Activated CD4-positive, alpha-beta memory T cell treated with anti-CD3 and anti-CD28 coated beads, Interleukin-2, amount 10 ng/mL, durations not matched to agents 7 days and 5 days (primary cell): ENCODE measurements around the gene COL18A1. TPM values are rescaled to one million over a fixed set of nuclear protein-coding genes. Genes with fewer than 3 reads are reported as not detected.

Experiments used
- CTCF ChIA-PET: fragments of 350-600 bp; sonication (Branson Sonifier 250); formaldehyde crosslinking; loops from one replicate; lab custom pipeline; 2021; ENCODE audit warnings: antibody characterized with exemption, inconsistent platforms; lab: Charles Lee
- POLR2A ChIA-PET: fragments of 350-600 bp; sonication (Branson Sonifier 250); formaldehyde crosslinking; loops from one replicate; lab custom pipeline; 2021; ENCODE audit warnings: antibody characterized with exemption; lab: Charles Lee
- DNase-seq: peaks from one replicate; pipeline ENCODE4 v3.0.0-alpha.2; 2020
- H3K27ac Mint-ChIP-seq: one replicate; pipeline ENCODE4 v1.8.0; 2021; ENCODE audit warnings: mild to moderate bottlenecking, mixed read lengths
- H3K27me3 Mint-ChIP-seq: one replicate; pipeline ENCODE4 v1.8.0; 2021; ENCODE audit warnings: mixed read lengths
- H3K36me3 Mint-ChIP-seq: one replicate; pipeline ENCODE4 v1.8.0; 2021; ENCODE audit warnings: low read depth, mixed read lengths
- H3K4me1 Mint-ChIP-seq: one replicate; pipeline ENCODE4 v1.8.0; 2021; ENCODE audit warnings: mixed read lengths
- H3K4me3 Mint-ChIP-seq: one replicate; pipeline ENCODE4 v1.8.0; 2021; ENCODE audit warnings: mild to moderate bottlenecking, mixed read lengths
- H3K9me3 Mint-ChIP-seq: one replicate; pipeline ENCODE4 v1.8.0; 2021; ENCODE audit warnings: mixed read lengths
- total RNA-seq, 2 experiments: library from RNA; stranded (reverse); gene quantifications; one replicate each; pipeline ENCODE4 v1.2.3, GENCODE V29; 2021

Gene COL18A1
- total RNA-seq, 2 experiments from 2014 or later: 2.2 to 3.9 TPM

DNA sequence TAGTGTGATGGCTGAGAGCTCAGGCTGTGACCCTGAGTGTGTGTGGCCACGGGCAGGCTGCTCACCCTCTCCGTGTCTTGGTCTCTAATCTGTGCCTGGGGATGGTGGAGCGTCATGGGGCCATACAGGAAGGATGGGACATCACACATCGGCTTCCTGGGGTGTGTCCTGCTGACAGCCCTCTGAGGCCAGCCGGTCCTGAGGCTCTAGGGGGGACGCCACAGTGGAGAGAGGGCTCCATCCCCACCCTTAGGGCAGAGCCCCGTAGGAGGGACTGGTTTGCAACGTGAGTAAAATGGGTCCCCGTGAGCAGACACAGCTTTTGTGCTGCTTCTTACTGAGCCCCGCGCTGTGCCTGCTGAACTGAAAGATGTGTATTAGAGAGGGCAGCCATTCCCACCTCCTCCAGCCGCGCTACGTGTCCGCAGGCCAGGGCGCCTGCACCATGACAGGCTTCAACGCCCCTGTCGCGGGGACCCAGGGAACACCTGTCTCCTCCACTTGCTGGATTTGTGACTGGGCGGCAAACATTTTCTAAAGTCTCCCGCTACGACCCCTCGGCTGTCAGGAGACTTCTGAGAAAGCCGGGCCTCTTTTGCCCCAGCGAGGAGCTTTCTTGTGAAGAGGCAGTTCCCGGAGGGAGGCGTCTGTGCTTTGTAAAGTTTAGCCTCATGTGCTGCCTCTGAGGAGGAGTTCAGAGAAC, 8.1 kb downstream of the COL18A1 start:
- H3K36me3 Mint-ChIP-seq: no peaks in the 10 kb centered on the region

DNA sequence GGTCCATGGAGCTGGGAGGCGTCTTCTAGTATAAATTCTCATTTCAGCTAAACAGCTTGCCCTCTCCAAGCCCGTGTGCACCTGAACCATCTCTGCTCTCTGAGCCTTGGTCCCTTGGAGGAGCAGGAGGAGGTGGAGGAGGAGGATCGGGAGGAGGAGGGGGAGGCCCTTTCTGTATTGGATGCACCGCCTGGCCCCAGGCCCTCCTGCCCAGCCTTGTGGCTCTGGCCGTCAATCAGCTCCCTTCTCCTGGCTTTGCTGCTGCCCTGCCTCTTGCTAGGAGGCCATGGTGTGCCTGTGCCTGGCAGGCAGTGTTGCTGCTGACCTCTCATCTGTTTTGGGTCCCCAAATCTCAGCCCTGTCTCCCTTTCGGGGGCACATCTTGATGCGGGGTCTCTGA, 9.0 kb downstream of the COL18A1 start:
- ChIA-PET CTCF (no interaction called here), POLR2A (no interaction called here)
- H3K4me1 Mint-ChIP-seq: no peaks in the 10 kb centered on the region
- DNase-seq: no peak
- H3K9me3 Mint-ChIP-seq: no peaks in the 10 kb centered on the region
- no peak overlapping the region for H3K4me3 Mint-ChIP-seq
- H3K27me3 Mint-ChIP-seq: no peaks in the 10 kb centered on the region
- H3K36me3 Mint-ChIP-seq: no peaks in the 10 kb centered on the region
- no peak overlapping the region for H3K27ac Mint-ChIP-seq

More for the DNA sequence above, 8.1 kb downstream of the COL18A1 start:
- no peak overlapping the region for H3K27ac Mint-ChIP-seq
- POLR2A ChIA-PET: no interaction called here
- no peak overlapping the region for H3K4me3 Mint-ChIP-seq
- no peak for DNase-seq
- no peaks in the 10 kb centered on the region for H3K27me3 Mint-ChIP-seq
- no peaks in the 10 kb centered on the region for H3K9me3 Mint-ChIP-seq
- no peaks in the 10 kb centered on the region for H3K4me1 Mint-ChIP-seq
- CTCF ChIA-PET: no interaction called here

- Mint-ChIP-seq H3K36me3 (no peaks in the 10 kb centered on the region), H3K27me3 (no peaks in the 10 kb centered on the region), H3K4me1 (no peaks in the 10 kb centered on the region), H3K4me3 (no peak overlapping the region), H3K9me3 (no peaks in the 10 kb centered on the region), H3K27ac (no peak overlapping the region)
- ChIA-PET POLR2A (no interaction called here), CTCF (no interaction called here)
- no peak for DNase-seq
Measured at GRCh38 chr21:45414396-45415187, 9.6 kb downstream of the COL18A1 start.

- no peaks in the 10 kb centered on the region for H3K9me3 Mint-ChIP-seq
- no peaks in the 10 kb centered on the region for H3K27me3 Mint-ChIP-seq
- H3K36me3 Mint-ChIP-seq: no peaks in the 10 kb centered on the region
- H3K4me3 Mint-ChIP-seq: no peak overlapping the region
- ChIA-PET CTCF (no interaction called here), POLR2A (no interaction called here)
- H3K4me1 Mint-ChIP-seq: no peaks in the 10 kb centered on the region
- no peak overlapping the region for H3K27ac Mint-ChIP-seq
- DNase-seq: no peak
Measured at GRCh38 chr21:45415188-45415942, 10.4 kb downstream of the COL18A1 start.

- ChIA-PET POLR2A (no interaction called here), CTCF (no interaction called here)
- H3K27me3 Mint-ChIP-seq: no peaks in the 10 kb centered on the region
- no peak overlapping the region for H3K4me3 Mint-ChIP-seq
- H3K27ac Mint-ChIP-seq: no peak overlapping the region
- H3K9me3 Mint-ChIP-seq: no peaks in the 10 kb centered on the region
- H3K4me1 Mint-ChIP-seq: no peaks in the 10 kb centered on the region
- no peaks in the 10 kb centered on the region for H3K36me3 Mint-ChIP-seq
- no peak for DNase-seq
Measured at GRCh38 chr21:45415943-45416611, 11.1 kb downstream of the COL18A1 start.

DNA sequence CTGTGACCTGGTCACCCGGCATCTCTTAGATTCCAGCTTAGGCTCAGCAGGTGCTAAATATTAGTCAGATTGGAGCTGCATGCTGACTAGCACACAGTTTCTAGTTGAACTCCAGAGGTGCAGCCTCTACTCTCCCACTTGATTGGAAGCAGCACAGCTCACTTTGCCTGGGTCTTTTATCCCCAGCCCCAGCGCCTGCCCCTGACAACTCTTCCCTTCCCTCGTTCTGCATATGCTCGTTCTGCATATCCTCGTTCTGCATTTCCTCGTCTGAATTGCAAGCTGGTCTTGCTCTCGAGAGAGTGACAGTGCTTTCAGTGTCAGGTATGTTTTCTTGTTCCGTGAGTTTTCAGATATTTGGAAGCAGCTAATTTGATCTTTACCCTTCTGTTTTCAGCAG, 11.7 kb downstream of the COL18A1 start:
- Mint-ChIP-seq H3K9me3 (no peaks in the 10 kb centered on the region), H3K36me3 (no peaks in the 10 kb centered on the region), H3K27ac (no peak overlapping the region), H3K27me3 (no peaks in the 10 kb centered on the region), H3K4me3 (no peak overlapping the region), H3K4me1 (no peaks in the 10 kb centered on the region)
- ChIA-PET CTCF (no interaction called here), POLR2A (no interaction called here)
- DNase-seq: no peak

DNA sequence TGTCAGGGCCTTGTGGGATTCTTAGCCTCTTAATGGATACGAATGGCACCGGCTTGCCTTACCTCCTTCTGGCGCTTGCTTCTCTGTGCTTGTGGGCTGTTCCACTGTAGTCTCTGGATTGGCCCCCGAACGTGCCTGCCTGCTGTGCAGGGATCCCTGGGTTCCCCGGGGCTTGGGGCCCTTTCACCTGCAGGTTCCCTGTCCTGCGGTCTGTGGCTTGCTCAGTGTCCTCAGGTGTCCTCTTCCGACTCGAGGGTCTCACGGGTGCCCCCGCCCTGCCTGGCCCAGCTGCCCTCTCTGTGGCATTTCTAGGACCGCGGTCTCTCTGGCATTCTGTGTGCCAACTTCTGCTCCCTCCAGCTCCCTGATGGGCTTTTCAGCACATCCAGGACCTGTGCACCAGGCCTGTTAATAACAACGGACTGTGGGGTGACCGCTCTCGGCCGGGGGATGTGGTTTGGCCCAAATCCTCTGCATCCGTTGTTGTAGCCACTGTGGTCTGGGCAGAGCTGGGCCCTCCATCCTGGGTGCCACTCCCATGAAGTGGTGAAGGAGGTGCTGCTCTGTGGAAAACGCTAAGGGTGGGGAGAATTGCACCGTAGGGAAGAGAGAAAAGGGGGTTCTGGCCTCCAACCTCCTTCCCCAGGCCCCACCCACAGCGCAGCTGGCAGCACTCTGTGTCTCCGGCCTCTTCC, 12.4 kb downstream of the COL18A1 start:
- Mint-ChIP-seq H3K27me3 (no peaks in the 10 kb centered on the region), H3K27ac (no peak overlapping the region), H3K4me1 (no peaks in the 10 kb centered on the region), H3K9me3 (no peaks in the 10 kb centered on the region), H3K4me3 (no peak overlapping the region), H3K36me3 (no peaks in the 10 kb centered on the region)
- no peak for DNase-seq
- POLR2A ChIA-PET: no interaction called here
- CTCF ChIA-PET: no interaction called here

GRCh38 chr21:45417951-45418300, 13.0 kb downstream of the COL18A1 start:
- CTCF ChIA-PET: no interaction called here
- no peaks in the 10 kb centered on the region for H3K27me3 Mint-ChIP-seq

DNA sequence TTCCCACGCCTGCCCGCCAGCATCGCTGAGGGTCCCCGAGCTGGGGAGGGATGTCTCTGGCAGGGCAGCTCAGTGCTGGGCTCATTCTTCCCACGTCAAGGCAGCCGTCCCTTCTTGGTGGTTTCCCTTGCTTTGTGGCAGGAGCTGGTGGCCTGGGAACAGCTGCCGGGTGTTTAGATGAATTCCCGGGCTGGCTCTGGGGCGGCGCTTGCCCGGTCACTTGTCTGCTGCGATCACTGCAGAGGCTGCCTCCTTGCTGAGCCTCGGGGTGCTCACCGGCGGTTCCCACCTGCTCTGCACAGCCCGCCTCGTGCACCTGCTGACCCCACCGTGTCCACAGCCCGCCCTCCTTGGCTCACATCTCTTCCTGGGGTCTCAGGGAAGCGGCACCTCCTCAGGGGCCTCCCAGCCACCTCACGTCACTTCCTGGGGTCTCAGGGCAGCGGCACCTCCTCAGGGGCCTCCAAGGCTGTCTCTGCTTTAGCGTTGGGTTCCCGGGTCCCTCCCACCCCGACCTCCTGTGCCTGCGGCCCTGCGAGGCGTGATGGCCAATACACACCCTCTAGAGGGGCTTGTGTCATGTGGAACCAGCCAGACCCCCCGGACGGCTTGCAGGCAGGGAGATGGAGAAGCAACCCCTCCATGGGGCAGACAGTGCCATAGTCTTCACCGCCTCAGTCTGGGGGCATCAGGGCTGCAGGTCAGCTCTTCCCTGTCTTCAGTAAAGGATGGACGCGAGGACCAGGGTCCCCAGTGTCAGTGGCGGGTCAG, 13.5 kb downstream of the COL18A1 start:
- Mint-ChIP-seq H3K27ac (no peak overlapping the region), H3K4me3 (no peak overlapping the region), H3K4me1 (no peaks in the 10 kb centered on the region), H3K9me3 (no peaks in the 10 kb centered on the region), H3K27me3 (no peaks in the 10 kb centered on the region), H3K36me3 (no peaks in the 10 kb centered on the region)
- POLR2A ChIA-PET: no interaction called here
- CTCF ChIA-PET: no interaction called here
- DNase-seq: no peak

More at GRCh38 chr21:45417951-45418300, 13.0 kb downstream of the COL18A1 start:
- Mint-ChIP-seq H3K4me3 (no peak overlapping the region), H3K9me3 (no peaks in the 10 kb centered on the region), H3K27ac (no peak overlapping the region), H3K4me1 (no peaks in the 10 kb centered on the region), H3K36me3 (no peaks in the 10 kb centered on the region)
- POLR2A ChIA-PET: no interaction called here
- no peak for DNase-seq

DNA sequence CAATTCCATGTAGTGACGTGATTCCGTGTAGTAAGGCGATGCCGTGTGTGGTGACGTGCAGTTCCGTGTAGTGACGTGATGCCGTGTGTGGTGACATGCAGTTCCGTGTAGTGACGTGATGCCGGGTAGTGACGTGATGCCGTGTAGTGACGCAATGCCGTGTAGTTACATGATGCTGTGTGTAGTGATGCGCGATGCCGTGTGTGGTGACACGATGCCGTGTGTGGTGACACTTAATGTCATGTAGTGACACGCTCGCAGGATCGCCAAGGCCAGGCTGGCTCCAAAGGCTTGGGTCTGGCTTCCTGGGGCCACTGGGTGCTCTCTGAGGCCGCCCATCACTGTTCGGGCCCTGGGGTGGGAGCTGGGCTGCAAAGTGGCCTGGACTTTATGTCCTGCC, 14.2 kb downstream of the COL18A1 start:
- Mint-ChIP-seq H3K4me1 (no peaks in the 10 kb centered on the region), H3K9me3 (no peaks in the 10 kb centered on the region), H3K27ac (no peak overlapping the region), H3K4me3 (no peak overlapping the region), H3K36me3 (no peaks in the 10 kb centered on the region), H3K27me3 (no peaks in the 10 kb centered on the region)
- DNase-seq: no peak
- ChIA-PET CTCF (no interaction called here), POLR2A (no interaction called here)

- CTCF ChIA-PET: no interaction called here
Measured at GRCh38 chr21:45420061-45421041, 15.4 kb downstream of the COL18A1 start.

More at GRCh38 chr21:45420061-45421041, 15.4 kb downstream of the COL18A1 start:
- H3K27me3 Mint-ChIP-seq: no peaks in the 10 kb centered on the region
- POLR2A ChIA-PET: no interaction called here
- H3K4me3 Mint-ChIP-seq: no peak overlapping the region
- H3K27ac Mint-ChIP-seq: no peak overlapping the region
- H3K9me3 Mint-ChIP-seq: no peaks in the 10 kb centered on the region
- no peaks in the 10 kb centered on the region for H3K36me3 Mint-ChIP-seq
- DNase-seq: no peak
- no peaks in the 10 kb centered on the region for H3K4me1 Mint-ChIP-seq
